HepG2 (cell line): Measurements from ENCODE around the gene EYA2. TPM values are rescaled to one million over a fixed set of nuclear protein-coding genes. Genes with fewer than 3 reads are reported as not detected.

ENCODE experiments used
- ATAC-seq: fragments of 200-7000 bp; cut with Tn5 transposase; 3 replicates; pipeline ENCODE4 v1.9.1; 2020; ENCODE audit warnings: mild to moderate bottlenecking, moderate library complexity
- BruUV-seq: library from RNA; stranded (reverse); fragments of 400-500 nt; replicated peaks from 2 replicates; lab custom pipeline; 2021; lab: Mats Ljungman, UMichigan
- CTCF ChIA-PET: fragments of 300-600 bp; formaldehyde crosslinking; extraction: SDS; loops from one replicate; lab custom pipeline; 2021; ENCODE audit warnings: low total read pairs, inconsistent platforms, low intra/inter-chr PET ratio; lab: Yijun Ruan, JAX
- POLR2A ChIA-PET: fragments of 350-600 bp; sonication (Branson Sonifier 250); formaldehyde crosslinking; loops from one replicate; lab custom pipeline; 2020; ENCODE audit warnings: antibody characterized with exemption, inconsistent platforms; lab: Yijun Ruan, JAX
- DNase-seq: peaks from one replicate; pipeline ENCODE4 v3.0.0-alpha.2; 2015; ENCODE audit warnings: low spot score
- FAIRE-seq: peaks from 3 replicates; lab custom pipeline; 2011; peaks lifted over from hg19 to GRCh38; lab: Jason Lieb, UNC
- H2AFZ ChIP-seq: one replicate; pipeline ENCODE4 v1.6.1; 2011; ENCODE audit warnings: low read length, inconsistent platforms
- H3K27ac ChIP-seq: fragments of 300-600 bp; 3 replicates; pipeline ENCODE4 v1.8.0; 2011; ENCODE audit warnings: mixed run types, mild to moderate bottlenecking, mixed read lengths, low read length, inconsistent platforms; ENCODE audit not compliant: insufficient read depth; ENCODE audit errors: extremely low read length
- H3K27me3 ChIP-seq, 2 experiments: fragments of 200-600 bp in 1 of 2; 2 replicates in 1 of 2; 3 replicates in 1 of 2; pipeline versions ENCODE4 v1.6.0 to v1.8.0; 2011; ENCODE audit warnings: low read length in 2 of 2, mild to moderate bottlenecking in 2 of 2, moderate library complexity in 2 of 2, inconsistent platforms in 1 of 2; ENCODE audit not compliant: insufficient read depth in 2 of 2, control insufficient read depth in 1 of 2
- H3K36me3 ChIP-seq, 2 experiments: fragments of 200-600 bp in 1 of 2; replicated peaks in 1 of 2; 2 replicates in 1 of 2; 3 replicates in 1 of 2; pipeline versions ENCODE4 v1.5.1 to v1.8.0; 2011; ENCODE audit warnings: low read length in 2 of 2, inconsistent platforms in 1 of 2; ENCODE audit not compliant: insufficient read depth in 2 of 2, control insufficient read depth in 1 of 2
- H3K4me1 ChIP-seq: 2 replicates; pipeline ENCODE4 v1.5.1; 2012; ENCODE audit warnings: low read length, inconsistent platforms; ENCODE audit not compliant: insufficient read depth
- H3K4me2 ChIP-seq: 2 replicates; pipeline ENCODE4 v1.6.0; 2011; ENCODE audit warnings: low read depth, low read length, inconsistent platforms
- H3K4me3 ChIP-seq, 3 experiments: fragments of 200-600 bp in 1 of 3; sonication (generic), shearing (Covaris generic) in 1 of 3; replicated peaks in 1 of 3; 2 replicates each; pipeline ENCODE4 v1.5.1; 2011 to 2016; ENCODE audit warnings: low read length in 3 of 3, inconsistent platforms in 2 of 3, low read depth in 2 of 3, mild to moderate bottlenecking in 2 of 3, control low read depth in 1 of 3, mixed read lengths in 1 of 3; ENCODE audit not compliant: insufficient read depth in 1 of 3
- H3K79me2 ChIP-seq: one replicate; pipeline ENCODE4 v1.6.1; 2011; ENCODE audit warnings: low read length, inconsistent platforms; ENCODE audit not compliant: insufficient read depth
- H3K9ac ChIP-seq: 2 replicates; pipeline ENCODE4 v1.6.0; 2011; ENCODE audit warnings: mild to moderate bottlenecking, low read depth, low read length, inconsistent platforms; ENCODE audit not compliant: insufficient read depth
- H3K9me3 ChIP-seq: 2 replicates; pipeline ENCODE4 v1.5.1; 2012; ENCODE audit warnings: mild to moderate bottlenecking, low read length
- H4K20me1 ChIP-seq: 2 replicates; pipeline ENCODE4 v1.6.0; 2011; ENCODE audit warnings: inconsistent platforms, mild to moderate bottlenecking, low read length, moderate library complexity; ENCODE audit not compliant: insufficient read depth
- AHR ChIP-seq: IDR thresholded peaks from 2 replicates; pipeline ENCODE4 v1.6.1; 2018; ENCODE audit warnings: missing genetic modification reagents, missing compliant biosample characterization
- ARNTL ChIP-seq: sonication (generic); formaldehyde crosslinking; IDR thresholded peaks from 2 replicates; pipeline ENCODE4 v1.4.0; 2020; ENCODE audit warnings: mild to moderate bottlenecking, missing genetic modification reagents
- FOSL1 ChIP-seq: sonication (generic); formaldehyde crosslinking; IDR thresholded peaks from 2 replicates; pipeline ENCODE4 v1.9.0; 2021; ENCODE audit warnings: missing genetic modification reagents, borderline replicate concordance
- KMT2B ChIP-seq: IDR thresholded peaks from 2 replicates; pipeline ENCODE4 v1.6.1; 2016; ENCODE audit warnings: missing genetic modification reagents, missing compliant biosample characterization
- LRRFIP1 ChIP-seq: sonication (generic); formaldehyde crosslinking; conservative IDR thresholded peaks from 2 replicates; pipeline ENCODE4 v1.4.0; 2020; ENCODE audit warnings: missing genetic modification reagents
- NFIC ChIP-seq: IDR thresholded peaks from 2 replicates; pipeline ENCODE4 v1.6.1; 2012; ENCODE audit warnings: mild to moderate bottlenecking, low read length, inconsistent platforms
- SNAI1 ChIP-seq: sonication (generic); formaldehyde crosslinking; IDR thresholded peaks from 2 replicates; pipeline ENCODE4 v1.5.0; 2020; ENCODE audit warnings: mild to moderate bottlenecking, missing genetic modification reagents, borderline replicate concordance
- ZC3H13 ChIP-seq: sonication (generic); formaldehyde crosslinking; IDR thresholded peaks from 2 replicates; pipeline ENCODE4 v1.8.1; 2023; ENCODE audit warnings: mild to moderate bottlenecking, missing genetic modification reagents, moderate library complexity
- ZFP41 ChIP-seq: sonication (generic); formaldehyde crosslinking; IDR thresholded peaks from 2 replicates; pipeline ENCODE4 v1.4.0; 2020; ENCODE audit warnings: mild to moderate bottlenecking, missing genetic modification reagents, borderline replicate concordance
- ZMYM3 ChIP-seq: sonication (generic); formaldehyde crosslinking; IDR thresholded peaks from 2 replicates; pipeline ENCODE4 v1.5.1; 2020; ENCODE audit warnings: mild to moderate bottlenecking, missing genetic modification reagents
- ZNF430 ChIP-seq: sonication (generic); formaldehyde crosslinking; IDR thresholded peaks from 2 replicates; pipeline ENCODE4 v1.9.0; 2021; ENCODE audit warnings: mild to moderate bottlenecking, missing genetic modification reagents
- ZNF672 ChIP-seq: sonication (generic); formaldehyde crosslinking; IDR thresholded peaks from 2 replicates; pipeline ENCODE4 v1.8.1; 2022; ENCODE audit warnings: missing genetic modification reagents
- ZNF773 ChIP-seq: sonication (generic); formaldehyde crosslinking; IDR thresholded peaks from 2 replicates; pipeline ENCODE4 v1.4.0; 2020; ENCODE audit warnings: missing genetic modification reagents, borderline replicate concordance
- WGBS: methylation state at CpG from one replicate; pipeline ENCODE4 v1.1.6; 2017; ENCODE audit warnings: low lambda C conversion rate; 5-methylcytosine and 5-hydroxymethylcytosine counted together
- in situ Hi-C: cut with HindIII; loops from 2 replicates; pipeline ENCODE4 v1.10.0; 2017; ENCODE audit warnings: low pct_unique_long_range_greater_than_20kb; ENCODE audit not compliant: extremely low pct_ligation_motif_present
- intact Hi-C: fragments of 100-400 bp; cut with micrococcal nuclease; formaldehyde crosslinking; loops from one replicate; pipeline ENCODE4 v1.10.0; 2022; ENCODE audit not compliant: unreplicated experiment
- polyA plus RNA-seq, 8 experiments: library from polyadenylated mRNA; depleted of rRNA in 3 of 8; stranded (reverse) in 7 of 8; unstranded in 1 of 8; fragments of >200 nt; fragmentation: Illumina TruSeq in 4 of 8; extraction: Trizol in 4 of 8; gene quantifications; 2 replicates each; pipeline versions ENCODE4 v1.2.1 to v1.2.3, GENCODE V29; 2011 to 2016; ENCODE audit warnings: low read depth in 4 of 8, missing spikeins in 1 of 8, mixed read lengths in 1 of 8; ENCODE audit not compliant: insufficient read depth in 1 of 8
- total RNA-seq, 5 experiments: library from RNA; depleted of rRNA; stranded (reverse); fragments of >200 nt; fragmentation: Illumina TruSeq; extraction: Trizol; gene quantifications; 2 replicates each; pipeline ENCODE4 v1.2.3, GENCODE V29; 2016; ENCODE audit warnings: low read depth in 1 of 5
- TF ChIP-seq, protein P1 (sequence below): sonication (generic); formaldehyde crosslinking; IDR thresholded peaks from 2 replicates; pipeline ENCODE4 v1.5.1; 2020; ENCODE audit warnings: missing genetic modification reagents, mild to moderate bottlenecking, borderline replicate concordance
- TF ChIP-seq, protein P2 (sequence below): sonication (generic); formaldehyde crosslinking; IDR thresholded peaks from 2 replicates; pipeline ENCODE4 v1.4.0; 2020; ENCODE audit warnings: missing genetic modification reagents
- TF ChIP-seq, protein P3 (sequence below): sonication (generic); formaldehyde crosslinking; IDR thresholded peaks from 2 replicates; pipeline ENCODE4 v1.5.0; 2020; ENCODE audit warnings: missing genetic modification reagents

The EYA2 gene
- total and polyA plus RNA-seq, 2 of the 13 experiments (the other 11 are each of a cell fraction or from before 2014, with no cell fraction given): not detected

DNA sequence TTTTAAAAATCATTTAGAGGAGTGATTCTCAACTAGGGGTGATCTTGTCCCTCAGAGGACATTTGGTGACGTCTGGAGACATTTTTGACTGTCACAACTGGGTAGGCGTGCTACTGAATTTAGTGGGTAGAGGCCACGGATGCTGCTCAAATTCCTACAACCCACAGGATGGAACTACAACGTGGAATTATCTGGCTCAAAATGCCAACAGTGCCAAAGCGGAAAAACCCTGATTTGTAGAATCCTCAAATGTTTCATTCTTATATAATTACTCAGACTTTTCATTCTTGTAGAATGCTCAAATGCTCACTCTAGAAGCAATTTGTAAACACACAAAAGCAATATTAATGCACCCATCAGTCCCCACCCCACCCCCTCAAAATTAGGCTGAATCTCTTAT, 232.1 kb downstream of the EYA2 start:
- Histone ChIP-seq H3K79me2 (no peaks in the 10 kb centered on the region), H3K9ac (no peak overlapping the region), H3K9me3 (no peaks in the 10 kb centered on the region), H3K4me2 (no peak overlapping the region), H3K27me3 (peaks cover 6 to 18% of the 10 kb centered on the region in 2 experiments; a peak in 4 of 5 replicates), H3K4me3 (no peak overlapping the region), H4K20me1 (no peaks in the 10 kb centered on the region), H2AFZ (no peak overlapping the region), H3K36me3 (no peaks in the 10 kb centered on the region), H3K27ac (no peak overlapping the region), H3K4me1 (no peaks in the 10 kb centered on the region)
- intact Hi-C loops (no loop called here), in situ Hi-C loops (no loop called here)
- 31% methylated on average over 5 of the region's 5 CpGs for WGBS
- ChIA-PET POLR2A (no interaction called here), CTCF (no interaction called here)
- no TSS peak for BruUV-seq
- ATAC-seq (no peak), DNase-seq (no peak), FAIRE-seq (no peak)
- TF ChIP-seq ARNTL (CRISPR knock-in tag): no peak
- TF ChIP-seq, protein P1, sequence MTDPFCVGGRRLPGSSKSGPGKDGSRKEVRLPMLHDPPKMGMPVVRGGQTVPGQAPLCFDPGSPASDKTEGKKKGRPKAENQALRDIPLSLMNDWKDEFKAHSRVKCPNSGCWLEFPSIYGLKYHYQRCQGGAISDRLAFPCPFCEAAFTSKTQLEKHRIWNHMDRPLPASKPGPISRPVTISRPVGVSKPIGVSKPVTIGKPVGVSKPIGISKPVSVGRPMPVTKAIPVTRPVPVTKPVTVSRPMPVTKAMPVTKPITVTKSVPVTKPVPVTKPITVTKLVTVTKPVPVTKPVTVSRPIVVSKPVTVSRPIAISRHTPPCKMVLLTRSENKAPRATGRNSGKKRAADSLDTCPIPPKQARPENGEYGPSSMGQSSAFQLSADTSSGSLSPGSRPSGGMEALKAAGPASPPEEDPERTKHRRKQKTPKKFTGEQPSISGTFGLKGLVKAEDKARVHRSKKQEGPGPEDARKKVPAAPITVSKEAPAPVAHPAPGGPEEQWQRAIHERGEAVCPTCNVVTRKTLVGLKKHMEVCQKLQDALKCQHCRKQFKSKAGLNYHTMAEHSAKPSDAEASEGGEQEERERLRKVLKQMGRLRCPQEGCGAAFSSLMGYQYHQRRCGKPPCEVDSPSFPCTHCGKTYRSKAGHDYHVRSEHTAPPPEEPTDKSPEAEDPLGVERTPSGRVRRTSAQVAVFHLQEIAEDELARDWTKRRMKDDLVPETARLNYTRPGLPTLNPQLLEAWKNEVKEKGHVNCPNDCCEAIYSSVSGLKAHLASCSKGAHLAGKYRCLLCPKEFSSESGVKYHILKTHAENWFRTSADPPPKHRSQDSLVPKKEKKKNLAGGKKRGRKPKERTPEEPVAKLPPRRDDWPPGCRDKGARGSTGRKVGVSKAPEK (CRISPR knock-in tag): no peak
- TF ChIP-seq AHR (CRISPR knock-in tag): no peak
- TF ChIP-seq ZNF430 (CRISPR knock-in tag): no peak
- TF ChIP-seq LRRFIP1 (CRISPR knock-in tag): no peak
- no peak for TF ChIP-seq ZNF672 (CRISPR knock-in tag)
- TF ChIP-seq ZNF773: no peak
- TF ChIP-seq ZC3H13 (CRISPR knock-in tag): no peak
- TF ChIP-seq FOSL1 (CRISPR knock-in tag): no peak
- TF ChIP-seq, protein P2, sequence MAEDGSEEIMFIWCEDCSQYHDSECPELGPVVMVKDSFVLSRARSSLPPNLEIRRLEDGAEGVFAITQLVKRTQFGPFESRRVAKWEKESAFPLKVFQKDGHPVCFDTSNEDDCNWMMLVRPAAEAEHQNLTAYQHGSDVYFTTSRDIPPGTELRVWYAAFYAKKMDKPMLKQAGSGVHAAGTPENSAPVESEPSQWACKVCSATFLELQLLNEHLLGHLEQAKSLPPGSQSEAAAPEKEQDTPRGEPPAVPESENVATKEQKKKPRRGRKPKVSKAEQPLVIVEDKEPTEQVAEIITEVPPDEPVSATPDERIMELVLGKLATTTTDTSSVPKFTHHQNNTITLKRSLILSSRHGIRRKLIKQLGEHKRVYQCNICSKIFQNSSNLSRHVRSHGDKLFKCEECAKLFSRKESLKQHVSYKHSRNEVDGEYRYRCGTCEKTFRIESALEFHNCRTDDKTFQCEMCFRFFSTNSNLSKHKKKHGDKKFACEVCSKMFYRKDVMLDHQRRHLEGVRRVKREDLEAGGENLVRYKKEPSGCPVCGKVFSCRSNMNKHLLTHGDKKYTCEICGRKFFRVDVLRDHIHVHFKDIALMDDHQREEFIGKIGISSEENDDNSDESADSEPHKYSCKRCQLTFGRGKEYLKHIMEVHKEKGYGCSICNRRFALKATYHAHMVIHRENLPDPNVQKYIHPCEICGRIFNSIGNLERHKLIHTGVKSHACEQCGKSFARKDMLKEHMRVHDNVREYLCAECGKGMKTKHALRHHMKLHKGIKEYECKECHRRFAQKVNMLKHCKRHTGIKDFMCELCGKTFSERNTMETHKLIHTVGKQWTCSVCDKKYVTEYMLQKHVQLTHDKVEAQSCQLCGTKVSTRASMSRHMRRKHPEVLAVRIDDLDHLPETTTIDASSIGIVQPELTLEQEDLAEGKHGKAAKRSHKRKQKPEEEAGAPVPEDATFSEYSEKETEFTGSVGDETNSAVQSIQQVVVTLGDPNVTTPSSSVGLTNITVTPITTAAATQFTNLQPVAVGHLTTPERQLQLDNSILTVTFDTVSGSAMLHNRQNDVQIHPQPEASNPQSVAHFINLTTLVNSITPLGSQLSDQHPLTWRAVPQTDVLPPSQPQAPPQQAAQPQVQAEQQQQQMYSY: no peak
- no peak for TF ChIP-seq SNAI1
- no peak for TF ChIP-seq ZFP41
- TF ChIP-seq NFIC: no peak
- TF ChIP-seq KMT2B (CRISPR knock-in tag): no peak
- TF ChIP-seq, protein P3, sequence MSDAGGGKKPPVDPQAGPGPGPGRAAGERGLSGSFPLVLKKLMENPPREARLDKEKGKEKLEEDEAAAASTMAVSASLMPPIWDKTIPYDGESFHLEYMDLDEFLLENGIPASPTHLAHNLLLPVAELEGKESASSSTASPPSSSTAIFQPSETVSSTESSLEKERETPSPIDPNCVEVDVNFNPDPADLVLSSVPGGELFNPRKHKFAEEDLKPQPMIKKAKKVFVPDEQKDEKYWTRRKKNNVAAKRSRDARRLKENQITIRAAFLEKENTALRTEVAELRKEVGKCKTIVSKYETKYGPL (CRISPR knock-in tag): no peak
- no peak for TF ChIP-seq ZMYM3 (CRISPR knock-in tag)
